Measurements from ENCODE around the gene AOAH. TPM values are rescaled to one million over a fixed set of nuclear protein-coding genes. Genes with fewer than 3 reads are reported as not detected.

The AOAH gene
- total RNA-seq, 1 experiment from 2014 or later = not detected

GRCh38 chr7:36635091-36635490 lies 89.2 kb downstream of the AOAH start:
- no peak for DNase-seq (ENCODE audit: low spot score)

DNA sequence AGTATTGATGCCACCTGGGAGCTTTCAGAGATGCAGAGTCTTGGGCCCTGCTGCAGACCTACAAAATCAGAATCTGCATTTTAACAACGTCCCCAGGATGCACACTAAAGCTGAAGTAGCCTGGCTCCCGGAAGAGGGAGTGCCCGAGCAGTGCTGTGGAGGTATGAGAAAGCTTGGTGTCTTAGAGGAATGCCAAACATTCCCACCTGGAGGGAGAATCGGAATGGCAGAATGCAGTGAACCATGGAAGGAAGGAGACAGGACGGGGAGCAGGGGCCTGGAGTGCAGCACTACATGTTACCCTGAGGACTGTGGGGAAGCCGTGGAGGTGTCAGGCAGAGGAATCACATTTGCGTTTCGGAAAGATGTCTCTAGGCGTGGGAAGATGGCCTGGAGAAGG lies 90.9 kb downstream of the AOAH start:
- no peak for DNase-seq (ENCODE audit: low spot score)

DNA sequence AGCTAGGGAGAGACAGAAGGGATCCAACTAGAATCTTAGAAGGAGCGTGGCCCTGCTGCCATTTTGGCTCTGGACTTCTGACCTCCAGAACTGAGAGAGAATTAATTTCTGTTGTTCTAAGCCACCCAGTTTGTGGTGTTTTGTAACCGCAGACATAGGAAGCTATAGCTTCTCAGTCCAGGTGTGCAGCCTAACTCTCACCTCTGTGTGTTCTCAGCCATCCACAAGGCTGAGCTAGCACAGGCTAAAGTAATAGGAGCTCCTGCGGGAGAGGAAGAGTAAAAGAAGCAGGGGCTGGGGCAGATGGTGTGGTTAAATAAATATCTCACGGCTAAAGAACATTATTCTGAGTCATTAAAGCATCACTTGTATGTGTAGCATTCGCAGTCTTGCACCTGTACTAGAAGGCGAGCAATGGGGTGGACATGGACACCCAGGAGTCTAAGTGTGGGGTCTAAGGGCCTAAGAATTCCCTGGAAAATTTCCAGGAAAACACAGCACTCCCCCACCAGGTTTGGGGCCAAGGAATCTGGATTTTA lies 94.1 kb downstream of the AOAH start:
- no peak for DNase-seq (ENCODE audit: low spot score)

GRCh38 chr7:36629351-36629750 lies 94.9 kb downstream of the AOAH start:
- DNase-seq (ENCODE audit: low spot score) = no peak

DNA sequence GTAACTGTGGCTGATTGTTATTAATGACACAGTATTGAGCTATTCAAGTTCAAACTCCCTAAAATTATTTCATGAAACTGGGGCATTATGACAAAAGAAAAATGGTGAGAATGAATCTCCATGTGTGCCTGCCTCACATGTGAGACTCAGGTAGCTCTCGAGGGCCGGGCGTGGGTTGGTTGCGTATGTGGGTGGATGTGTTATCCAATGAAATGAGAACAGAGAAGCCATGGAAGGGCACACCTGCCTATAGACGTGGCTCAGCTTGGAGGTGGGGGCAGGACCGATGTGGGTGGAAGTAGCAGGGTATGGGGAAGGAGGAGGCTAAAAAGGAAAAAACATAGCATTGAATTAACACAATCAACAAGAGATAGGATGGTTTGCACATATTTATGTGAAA lies 96.5 kb downstream of the AOAH start:
- DNase-seq (ENCODE audit: low spot score) = no peak

DNA sequence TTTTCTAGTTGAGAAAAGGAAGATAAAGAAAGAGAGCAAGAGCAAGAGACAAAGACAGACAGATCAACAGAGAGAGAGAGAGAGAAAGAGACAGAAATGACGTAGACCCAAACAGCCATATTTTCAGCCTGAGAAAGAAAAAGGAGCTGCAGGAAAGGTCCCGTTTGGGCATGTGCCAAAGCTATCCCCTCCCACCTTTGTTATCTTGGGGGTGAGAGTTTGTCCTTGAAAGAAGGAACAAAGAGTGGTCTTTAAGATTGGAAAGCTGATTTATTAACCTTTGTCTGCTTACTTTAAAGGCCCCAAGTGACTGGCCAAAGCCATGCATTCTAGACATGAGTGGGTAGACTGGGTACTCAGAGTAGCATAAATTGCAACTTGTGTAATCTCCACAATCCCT lies 98.2 kb downstream of the AOAH start:
- no peak for DNase-seq (ENCODE audit: low spot score)

DNA sequence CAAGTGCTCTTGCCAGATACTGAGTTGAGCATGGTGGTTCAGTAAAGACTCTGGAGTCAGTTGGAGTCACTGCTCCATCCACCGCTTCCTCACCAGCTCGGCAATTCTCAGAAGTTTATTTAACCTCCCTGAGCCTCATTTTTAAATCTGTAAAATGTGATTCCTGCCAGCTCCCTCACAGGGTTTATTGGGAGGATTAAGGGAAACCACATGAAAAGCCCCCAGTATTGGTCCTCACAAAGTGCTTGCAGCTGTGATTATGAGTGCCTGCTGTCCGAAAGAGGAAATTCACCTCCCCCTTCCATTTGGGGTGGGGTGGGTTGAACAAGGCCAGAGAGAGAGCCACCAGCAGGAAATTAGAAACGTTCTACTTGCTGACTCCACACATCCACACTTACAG lies 99.0 kb downstream of the AOAH start:
- no peak for DNase-seq (ENCODE audit: low spot score)

GRCh38 chr7:36623247-36623646 lies 101.0 kb downstream of the AOAH start:
- DNase-seq (ENCODE audit: low spot score) = no peak

DNA sequence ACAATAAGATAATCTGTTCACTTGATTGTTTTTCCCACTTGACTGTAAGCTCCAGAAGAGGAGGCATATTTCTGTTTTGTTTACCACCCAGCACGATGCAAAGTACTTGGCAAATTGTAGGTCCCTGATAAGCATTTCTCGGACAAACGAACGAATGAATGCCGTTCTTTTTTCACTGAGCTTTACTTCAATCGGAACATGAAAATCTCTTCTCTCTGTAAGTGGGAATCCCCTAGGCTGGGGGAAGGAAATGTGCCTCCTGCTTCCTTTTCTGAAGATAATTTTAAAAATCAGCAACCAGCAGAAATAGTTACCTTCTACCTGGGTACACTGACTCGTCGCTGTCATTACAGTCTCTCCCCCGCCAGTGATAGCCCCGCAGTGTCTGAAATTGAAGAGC lies 102.9 kb downstream of the AOAH start:
- DNase-seq (ENCODE audit: low spot score) = no peak

DNA sequence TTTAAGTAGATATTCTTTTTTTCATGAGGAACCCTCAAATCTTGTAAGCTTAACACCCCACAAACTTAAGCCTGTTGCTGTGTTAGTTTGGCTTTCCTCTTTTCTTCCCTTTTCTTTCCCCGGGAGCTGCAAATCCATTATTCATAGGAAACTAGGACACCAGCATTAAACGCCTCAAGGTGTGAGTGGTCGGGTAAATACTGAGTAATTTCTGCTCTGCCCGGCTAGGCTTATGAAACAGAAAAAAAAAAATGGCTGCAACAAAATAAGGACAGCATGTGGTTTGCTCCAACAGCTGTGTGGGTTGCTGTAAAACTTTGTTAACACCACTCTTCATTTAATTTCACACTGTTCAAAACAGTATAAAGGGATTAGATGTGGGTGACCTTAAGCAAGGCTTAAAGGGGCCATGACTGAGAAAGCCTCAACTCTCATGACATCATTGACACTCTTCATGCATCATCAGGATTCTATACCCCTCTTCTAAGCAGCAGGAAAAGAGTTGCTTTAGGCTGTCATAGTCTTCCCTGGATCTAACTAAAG lies 104.1 kb downstream of the AOAH start:
- DNase-seq (ENCODE audit: low spot score) = no peak

- no peak for DNase-seq (ENCODE audit: low spot score)
These were observed 106.9 kb downstream of the AOAH start for GRCh38 chr7:36617408-36617807.

- DNase-seq (ENCODE audit: low spot score) = no peak
These were observed 108.3 kb downstream of the AOAH start for GRCh38 chr7:36615852-36616540.

- no peak for DNase-seq (ENCODE audit: low spot score)
These were observed 109.3 kb downstream of the AOAH start for GRCh38 chr7:36614959-36615358.

- DNase-seq (ENCODE audit: low spot score) = no peak
These were observed 111.2 kb downstream of the AOAH start for GRCh38 chr7:36613031-36613614.

DNA sequence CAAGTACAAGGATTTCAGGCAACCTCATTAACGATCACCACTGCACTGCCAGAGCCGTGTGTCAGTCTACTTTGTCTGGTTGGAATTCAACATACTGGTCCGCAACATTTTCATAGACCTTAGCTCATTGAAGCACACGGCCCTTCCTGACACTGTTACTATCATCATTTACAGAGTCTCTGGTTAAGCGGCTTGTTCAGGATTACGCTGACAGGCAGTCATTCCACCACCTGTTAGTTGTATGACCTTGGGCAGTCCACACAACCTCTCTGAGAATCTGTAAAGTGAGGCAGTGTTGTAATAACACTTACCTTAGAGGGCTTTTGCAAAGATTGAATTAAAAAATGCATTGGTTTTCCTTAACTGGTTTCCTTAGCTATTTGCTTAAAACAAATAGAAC lies 112.6 kb downstream of the AOAH start:
- no peak for DNase-seq (ENCODE audit: low spot score)

- no peak for DNase-seq (ENCODE audit: low spot score)
These were observed 116.6 kb downstream of the AOAH start for GRCh38 chr7:36607721-36608095.

- DNase-seq (ENCODE audit: low spot score) = no peak
These were observed 117.1 kb downstream of the AOAH start for GRCh38 chr7:36606976-36607720.

GRCh38 chr7:36606153-36606975 lies 117.9 kb downstream of the AOAH start:
- no peak for DNase-seq (ENCODE audit: low spot score)

GRCh38 chr7:36605261-36606051 lies 118.8 kb downstream of the AOAH start:
- no peak for DNase-seq (ENCODE audit: low spot score)

DNA sequence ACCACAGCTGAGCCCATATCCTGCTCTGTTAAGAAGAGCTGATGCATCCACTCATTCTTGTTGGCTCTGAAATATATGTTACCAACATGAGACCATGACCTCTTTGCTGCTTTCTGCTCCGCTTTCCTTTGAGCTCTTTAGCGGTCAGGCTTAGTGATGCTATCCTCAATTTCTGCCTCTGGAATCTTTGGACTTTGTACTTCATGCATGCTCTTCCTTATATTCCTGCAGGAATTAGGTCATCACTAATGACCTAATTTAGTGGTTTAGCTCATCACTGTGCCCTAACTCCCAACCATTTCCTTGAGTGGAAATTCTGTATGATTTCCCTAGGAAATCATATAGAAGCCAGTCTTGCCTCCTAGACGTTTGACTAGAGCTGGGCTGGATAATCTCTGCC lies 119.5 kb downstream of the AOAH start:
- no peak for DNase-seq (ENCODE audit: low spot score)

Measured in HT-29 (cell line).